Uterus (tissue), 4 donors: ENCODE measurements around the gene SCN5A. TPM values are rescaled to one million over a fixed set of nuclear protein-coding genes. Genes with fewer than 3 reads are reported as not detected.

ENCODE experiments used
- DNase-seq, 2 donors: peaks; one replicate each; pipeline ENCODE4 v3.0.0-alpha.2; 2019 to 2020
- H3K27ac ChIP-seq, 2 donors: fragments of 200-600 bp; sonication (generic); 1 replicate in 1 of 2; 2 replicates in 1 of 2; pipeline ENCODE4 v1.5.1; 2016 to 2018
- H3K27me3 ChIP-seq, 2 donors: fragments of 200-600 bp; sonication (generic); one replicate each; pipeline ENCODE4 v1.5.1; 2018 to 2019; ENCODE audit warnings: control low read depth in 1 of 2
- H3K36me3 ChIP-seq, 2 donors: fragments of 200-600 bp; sonication (generic); one replicate each; pipeline ENCODE4 v1.5.1; 2019; ENCODE audit warnings: control low read depth in 1 of 2
- H3K4me1 ChIP-seq, 2 donors: fragments of 200-600 bp; sonication (generic); one replicate each; pipeline ENCODE4 v1.5.1; 2018 to 2019; ENCODE audit warnings: control low read depth in 1 of 2
- H3K4me3 ChIP-seq, 2 donors: fragments of 200-600 bp; sonication (generic); 1 replicate in 1 of 2; 2 replicates in 1 of 2; pipeline ENCODE4 v1.5.1; 2018 to 2019; ENCODE audit warnings: mild to moderate bottlenecking in 1 of 2
- H3K9me3 ChIP-seq, 2 donors: fragments of 200-600 bp; sonication (generic); one replicate each; pipeline ENCODE4 v1.5.1; 2019; ENCODE audit warnings: control low read depth in 1 of 2
- CTCF ChIP-seq, 4 experiments: fragments of 200-600 bp in 2 of 4; fragments of 450-650 bp in 2 of 4; sonication (generic) in 2 of 4; IDR thresholded peaks; one replicate each; pipeline ENCODE4 v1.5.1; 2016 to 2019; ENCODE audit warnings: antibody characterized with exemption in 4 of 4, mild to moderate bottlenecking in 2 of 4, moderate library complexity in 1 of 4
- POLR2A ChIP-seq, 2 donors: fragments of 450-650 bp; IDR thresholded peaks; one replicate each; pipeline ENCODE4 v1.6.1; 2016; ENCODE audit warnings: antibody characterized with exemption in 2 of 2, mild to moderate bottlenecking in 1 of 2, moderate library complexity in 1 of 2
- intact Hi-C: fragments of 100-400 bp; cut with DNase I; formaldehyde crosslinking; loops from one replicate; pipeline ENCODE4 v1.15.1; 2023; ENCODE audit warnings: low total_unique reads
- total RNA-seq, 4 donors: library from RNA; depleted of rRNA in 3 of 4; stranded (reverse); fragments of >200 nt in 3 of 4; gene quantifications; one replicate each; pipeline versions ENCODE4 v1.1.0 to v1.2.4, GENCODE V29; 2014 to 2023
- donor health status: DM: yes; HTN: yes; CAD: no.

Gene SCN5A
- total RNA-seq: 1 to 10 TPM in 2 of 4 donors, under 1 TPM in 1, not detected in 1; under 0.01 to 3.2 (median 1.6) TPM

- H3K27me3 ChIP-seq: no peaks in the 10 kb centered on the region
- TF ChIP-seq POLR2A (IDR thresholded peaks at IDR 0.05): peak in 1 of 2 donors; percentile 17
- TF ChIP-seq CTCF (IDR thresholded peaks at IDR 0.05): no peak
- DNase-seq: peak in 1 of 2 donors; percentile 43
- peaks cover 0 to 4% of the 10 kb centered on the region in 2 donors for H3K4me1 ChIP-seq
- intact Hi-C loops: no loop called here
- no peak within 1 kb of the TSS for H3K27ac ChIP-seq
- no peaks in the 10 kb centered on the region for H3K9me3 ChIP-seq
- peak within 1 kb of the TSS; percentile 11 to 43 for H3K4me3 ChIP-seq
- no peaks in the 10 kb centered on the region for H3K36me3 ChIP-seq
Measured at GRCh38 chr3:38649500-38650247, at the start of gene SCN5A. Gene SCN5A (minus strand): TSS chr3:38649687. CDS start chr3:38633307, 16,380 bp downstream.

- H3K4me1 ChIP-seq: no peaks in the 10 kb centered on the region
- intact Hi-C loops: no loop called here
- TF ChIP-seq POLR2A (IDR thresholded peaks at IDR 0.05): no peak
- no peak for TF ChIP-seq CTCF (IDR thresholded peaks at IDR 0.05)
Measured at GRCh38 chr3:38698760-38699159, 49.3 kb upstream of the SCN5A start.

GRCh38 chr3:38698061-38698460, 48.6 kb upstream of the SCN5A start:
- no peaks in the 10 kb centered on the region for H3K27me3 ChIP-seq
- TF ChIP-seq CTCF (IDR thresholded peaks at IDR 0.05) (no peak), POLR2A (IDR thresholded peaks at IDR 0.05) (no peak)
- no peaks in the 10 kb centered on the region for H3K4me1 ChIP-seq
- intact Hi-C loops: no loop called here
- H3K9me3 ChIP-seq: no peaks in the 10 kb centered on the region
- no peaks in the 10 kb centered on the region for H3K36me3 ChIP-seq
- no peak for DNase-seq
- H3K27ac ChIP-seq: no peak overlapping the region
- no peak overlapping the region for H3K4me3 ChIP-seq

More at GRCh38 chr3:38698760-38699159, 49.3 kb upstream of the SCN5A start:
- H3K27me3 ChIP-seq: no peaks in the 10 kb centered on the region
- no peak for DNase-seq
- no peak overlapping the region for H3K4me3 ChIP-seq
- no peaks in the 10 kb centered on the region for H3K36me3 ChIP-seq
- no peaks in the 10 kb centered on the region for H3K9me3 ChIP-seq
- H3K27ac ChIP-seq: no peak overlapping the region

- no peak overlapping the region for H3K27ac ChIP-seq
- no peak for TF ChIP-seq CTCF (IDR thresholded peaks at IDR 0.05)
- no peak for TF ChIP-seq POLR2A (IDR thresholded peaks at IDR 0.05)
- H3K27me3 ChIP-seq: no peaks in the 10 kb centered on the region
- no peak for DNase-seq
- no peaks in the 10 kb centered on the region for H3K4me1 ChIP-seq
- intact Hi-C loops: no loop called here
- no peaks in the 10 kb centered on the region for H3K9me3 ChIP-seq
- no peak overlapping the region for H3K4me3 ChIP-seq
- no peaks in the 10 kb centered on the region for H3K36me3 ChIP-seq
Measured at GRCh38 chr3:38696034-38696433, 46.5 kb upstream of the SCN5A start.

GRCh38 chr3:38690185-38690584, 40.7 kb upstream of the SCN5A start:
- Histone ChIP-seq H3K27ac (no peak overlapping the region), H3K4me1 (no peaks in the 10 kb centered on the region), H3K9me3 (no peaks in the 10 kb centered on the region), H3K27me3 (no peaks in the 10 kb centered on the region), H3K4me3 (no peak overlapping the region), H3K36me3 (no peaks in the 10 kb centered on the region)
- DNase-seq: no peak
- no peak for TF ChIP-seq POLR2A (IDR thresholded peaks at IDR 0.05)
- no peak for TF ChIP-seq CTCF (IDR thresholded peaks at IDR 0.05)
- intact Hi-C loops: no loop called here
